ENCODE measurements around the gene CDC42BPG.

CDC42BPG gene

GRCh38 chr11:64864473-64865285, 20.2 kb upstream of the CDC42BPG start:
- no peak for DNase-seq

GRCh38 chr11:64864135-64864472, 19.7 kb upstream of the CDC42BPG start:
- DNase-seq, result no peak

GRCh38 chr11:64863391-64864060, 19.1 kb upstream of the CDC42BPG start:
- no peak for DNase-seq

- DNase-seq, result no peak
Observed at GRCh38 chr11:64862987-64863390, 18.5 kb upstream of the CDC42BPG start.

- DNase-seq, result no peak
Observed at GRCh38 chr11:64861227-64861975, 16.9 kb upstream of the CDC42BPG start.

GRCh38 chr11:64859542-64860414, 15.3 kb upstream of the CDC42BPG start:
- no peak for DNase-seq

- no peak for DNase-seq
Observed at GRCh38 chr11:64858467-64859263, 14.2 kb upstream of the CDC42BPG start.

GRCh38 chr11:64857485-64857884, 13.0 kb upstream of the CDC42BPG start:
- DNase-seq, result no peak

GRCh38 chr11:64856382-64857227, 12.2 kb upstream of the CDC42BPG start:
- DNase-seq, result no peak

- no peak for DNase-seq
Observed at GRCh38 chr11:64855596-64856304, 11.3 kb upstream of the CDC42BPG start.

- no peak for DNase-seq
Observed at GRCh38 chr11:64854534-64855502, 10.4 kb upstream of the CDC42BPG start.

GRCh38 chr11:64854157-64854533, 9.7 kb upstream of the CDC42BPG start:
- no peak for DNase-seq

- no peak for DNase-seq
Observed at GRCh38 chr11:64853709-64854108, 9.3 kb upstream of the CDC42BPG start.

- DNase-seq, result no peak
Observed at GRCh38 chr11:64852804-64853509, 8.5 kb upstream of the CDC42BPG start.

- no peak for DNase-seq
Observed at GRCh38 chr11:64851831-64852351, 7.4 kb upstream of the CDC42BPG start.

- DNase-seq, result no peak
Observed at GRCh38 chr11:64850979-64851567, 6.6 kb upstream of the CDC42BPG start.

- DNase-seq, result no peak
Observed at GRCh38 chr11:64849598-64850356, 5.3 kb upstream of the CDC42BPG start.
